GM18505 (cell line): ENCODE results near the gene ZBTB47.

Experiments used
- ATAC-seq: cut with Tn5 transposase; IDR thresholded peaks from one replicate; pipeline ENCODE4 v1.9.1; 2021; ENCODE audit not compliant: unreplicated experiment
- POLR2A ChIP-seq: IDR thresholded peaks from 4 replicates; pipeline ENCODE4 v1.6.1; 2011; ENCODE audit warnings: borderline replicate concordance; ENCODE audit not compliant: insufficient read depth, insufficient read length; ENCODE audit errors: extremely low read depth

Gene ZBTB47

GRCh38 chr3:42680806-42681205 lies 27.3 kb downstream of the ZBTB47 start:
- no peak for TF ChIP-seq POLR2A
- ATAC-seq, result no peak

DNA sequence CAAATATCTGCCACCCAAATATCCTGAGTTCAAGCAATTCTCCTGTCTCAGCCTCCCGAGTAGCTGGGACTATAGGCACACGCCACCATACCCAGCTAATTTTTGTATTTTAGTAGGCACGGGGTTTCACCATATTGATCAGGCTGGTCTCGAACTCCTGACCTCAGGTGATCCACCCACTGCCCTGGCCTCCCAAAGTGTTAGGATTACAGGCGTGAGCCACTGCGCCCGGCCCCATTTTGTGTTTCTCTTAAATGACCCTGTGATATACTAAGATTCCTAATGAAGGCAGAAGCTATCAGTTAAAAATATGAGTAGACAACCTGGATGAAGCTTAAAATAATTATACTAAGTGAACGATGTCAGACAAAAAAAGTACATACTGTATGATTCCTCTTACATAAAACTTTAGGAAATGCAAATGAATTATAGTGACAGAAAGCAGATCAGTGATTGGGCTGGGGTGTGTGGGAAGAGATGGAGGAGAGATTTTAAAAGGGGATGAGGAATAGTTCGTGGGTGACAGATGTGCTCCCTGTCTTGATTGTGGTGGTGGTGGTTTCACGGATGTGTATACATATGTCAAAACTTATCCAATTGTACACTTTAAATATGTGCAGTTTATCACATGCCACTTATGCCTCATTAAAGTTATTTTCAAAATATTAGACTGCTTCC lies 28.0 kb downstream of the ZBTB47 start:
- no peak for ATAC-seq
- no peak for TF ChIP-seq POLR2A

- ATAC-seq, result no peak
- no peak for TF ChIP-seq POLR2A
Observed at GRCh38 chr3:42682301-42683070, 29.0 kb downstream of the ZBTB47 start.

DNA sequence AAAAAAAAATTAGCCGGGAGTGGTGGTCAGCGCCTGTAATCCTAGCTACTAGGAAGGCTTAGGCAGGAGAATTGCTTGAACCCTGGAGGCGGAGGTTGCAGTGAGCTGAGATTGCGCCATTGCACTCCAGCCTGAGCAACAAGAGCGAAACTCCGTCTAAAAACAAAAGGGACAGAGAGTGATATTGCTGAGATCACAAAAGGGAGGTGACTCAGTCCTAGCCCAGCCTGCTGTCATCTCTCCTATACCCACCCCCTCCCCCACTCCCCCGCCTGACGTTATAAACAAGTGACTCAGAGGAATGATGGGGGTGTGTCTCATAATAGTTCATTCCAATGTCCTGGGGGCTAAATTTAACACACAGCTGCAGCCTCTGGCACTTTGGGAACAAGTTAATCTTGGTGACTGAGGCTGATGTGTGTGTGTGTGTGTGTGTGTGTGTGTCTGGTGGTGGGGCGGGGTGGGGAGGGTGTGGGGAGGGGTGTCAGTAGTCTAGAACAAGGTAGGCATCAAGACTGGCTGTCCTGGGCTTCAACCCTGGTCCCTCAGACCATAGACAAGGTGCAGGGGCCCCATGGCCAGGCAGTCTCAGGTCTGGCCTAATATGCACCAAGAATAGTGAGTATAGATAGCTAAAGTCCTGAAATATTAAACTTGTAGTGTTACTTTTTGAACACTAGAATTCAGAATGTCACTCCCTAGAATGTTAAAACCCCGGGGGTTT lies 30.5 kb downstream of the ZBTB47 start:
- ATAC-seq, result no peak
- no peak for TF ChIP-seq POLR2A

DNA sequence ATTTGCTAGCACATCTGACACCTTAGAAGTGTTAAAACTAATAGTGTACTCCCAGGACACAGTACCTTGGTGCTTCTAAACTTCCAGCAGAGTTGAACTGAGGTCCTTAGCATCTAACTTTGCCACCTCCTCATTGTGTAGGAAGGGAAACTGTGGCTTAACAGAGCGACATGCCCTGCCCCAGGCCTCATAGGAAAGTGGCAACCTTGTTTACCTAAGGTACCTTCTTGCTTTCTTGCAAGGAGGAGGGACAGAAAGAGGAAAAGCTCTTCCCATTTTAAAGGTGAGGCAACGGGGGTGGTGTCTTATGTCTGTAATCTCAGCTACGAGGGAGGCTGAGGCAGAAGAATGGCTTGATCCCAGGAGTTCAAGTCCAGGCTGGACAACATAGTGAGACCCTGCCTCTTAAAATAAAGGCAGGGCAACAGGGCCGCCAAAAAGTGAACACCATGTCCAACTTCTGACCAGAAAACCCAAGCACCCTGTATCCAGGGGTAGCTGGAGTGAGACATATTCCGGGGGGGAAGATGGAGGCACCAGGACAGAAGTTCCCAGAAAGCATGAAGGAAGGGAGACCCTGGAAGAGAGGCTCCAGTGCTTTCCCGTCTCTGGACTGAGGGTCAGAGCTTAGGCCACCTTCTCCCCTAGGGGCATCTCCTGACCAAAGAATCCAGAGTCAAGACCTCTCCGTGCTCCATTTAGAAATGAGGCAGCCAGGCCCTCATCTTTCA lies 31.3 kb downstream of the ZBTB47 start:
- TF ChIP-seq POLR2A, result no peak
- ATAC-seq, result no peak

DNA sequence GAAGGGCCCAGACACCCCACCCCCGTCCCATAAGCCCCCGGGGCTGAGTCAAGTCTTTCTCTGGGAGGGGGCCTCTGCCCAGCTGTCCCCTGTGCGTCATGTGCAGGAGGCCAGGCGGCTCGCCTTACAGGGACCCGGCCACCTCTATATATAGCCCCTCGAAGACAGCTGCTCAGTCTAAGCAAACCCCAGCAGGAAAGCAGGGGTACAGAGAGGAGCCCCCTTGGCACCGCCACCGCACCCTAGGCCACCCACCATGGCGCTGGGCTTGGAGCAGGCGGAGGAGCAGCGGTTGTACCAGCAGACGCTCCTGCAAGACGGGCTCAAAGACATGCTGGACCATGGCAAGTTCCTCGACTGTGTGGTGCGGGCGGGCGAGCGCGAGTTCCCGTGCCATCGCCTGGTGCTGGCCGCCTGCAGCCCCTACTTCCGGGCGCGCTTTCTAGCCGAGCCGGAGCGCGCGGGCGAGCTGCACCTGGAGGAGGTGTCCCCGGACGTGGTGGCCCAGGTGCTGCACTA lies 31.9 kb downstream of the ZBTB47 start, which contains the start of gene KLHL40:
KLHL40 (plus strand) TSS at position 175 of the 519 bp plus-strand sequence; CDS start at position 257, 82 bp downstream.
- TF ChIP-seq POLR2A, result no peak
- ATAC-seq, result no peak

GRCh38 chr3:42685891-42686820 lies 32.7 kb downstream of the ZBTB47 start:
- ATAC-seq, result no peak
- no peak for TF ChIP-seq POLR2A

DNA sequence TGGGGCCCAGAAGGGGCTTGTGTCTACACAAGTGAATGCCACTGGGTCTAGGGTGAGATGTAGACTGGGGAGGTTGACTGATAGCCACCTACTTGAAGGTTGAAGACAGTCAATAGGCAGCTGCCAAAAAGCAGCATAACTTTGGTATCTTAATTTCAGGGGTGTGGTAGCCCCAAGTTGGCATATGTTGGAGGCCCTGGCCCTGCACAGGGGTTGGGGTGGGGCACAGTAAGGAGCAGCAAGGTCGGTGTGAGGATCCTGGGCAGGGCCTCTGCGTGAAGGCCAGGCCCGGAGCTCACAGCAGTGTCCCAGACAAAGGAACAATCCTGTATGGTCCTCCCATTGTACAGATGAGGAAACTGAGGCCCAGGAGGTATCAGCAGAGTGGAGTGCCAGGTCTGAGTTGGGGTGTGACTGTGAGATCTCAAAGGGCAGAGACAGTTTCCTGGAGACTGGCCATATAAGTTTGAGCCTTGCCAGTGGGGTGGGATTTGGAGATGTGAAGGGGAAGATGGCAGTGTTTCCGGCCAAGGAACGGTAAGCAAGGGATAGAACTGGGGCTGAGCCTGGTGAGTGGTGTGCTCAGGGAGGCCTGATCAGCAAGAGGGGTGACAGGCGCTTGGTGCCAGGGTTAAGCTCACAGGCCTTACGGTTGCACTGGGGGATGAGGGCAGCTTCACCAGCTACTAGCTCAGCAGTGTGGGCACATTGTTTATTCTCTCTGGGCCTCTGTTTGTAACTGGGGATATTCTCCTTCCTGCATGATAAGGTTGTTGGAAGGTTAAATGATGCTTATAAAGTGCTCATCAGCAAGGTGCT lies 33.5 kb downstream of the ZBTB47 start:
- no peak for TF ChIP-seq POLR2A
- ATAC-seq, result no peak

DNA sequence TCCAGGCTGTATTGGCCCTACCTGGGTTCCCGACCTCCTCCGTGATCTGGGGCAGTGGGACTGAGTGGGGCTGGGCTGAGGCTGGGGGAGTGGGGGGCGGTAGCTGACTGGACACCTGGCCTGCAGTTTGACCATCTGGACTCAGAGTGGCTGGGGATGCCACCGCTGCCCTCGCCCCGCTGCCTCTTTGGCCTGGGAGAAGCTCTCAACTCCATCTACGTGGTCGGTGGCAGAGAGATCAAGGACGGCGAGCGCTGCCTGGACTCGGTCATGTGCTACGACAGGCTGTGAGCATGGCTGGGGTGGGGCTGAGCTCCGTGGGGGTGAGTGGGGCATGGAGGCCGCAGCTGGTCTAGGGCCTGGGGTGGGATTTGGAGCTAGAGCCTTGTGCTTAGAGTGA lies 34.5 kb downstream of the ZBTB47 start:
- no peak for ATAC-seq
- no peak for TF ChIP-seq POLR2A

GRCh38 chr3:42688487-42689420 lies 35.3 kb downstream of the ZBTB47 start:
- TF ChIP-seq POLR2A, result no peak
- ATAC-seq, result no peak
